A549 treated with AZD2906 at 1 μM for 4 hours (cell line): Measurements from ENCODE around the gene NPTXR. TPM values are rescaled to one million over a fixed set of nuclear protein-coding genes. Genes with fewer than 3 reads are reported as not detected.

Source experiments
- total RNA-seq: library from RNA; stranded (reverse); fragments of 200-300 nt; extraction: Qiagen RNA extraction; gene quantifications from 5 replicates; pipeline ENCODE4 v1.2.3, GENCODE V29; 2022

Gene NPTXR
- 7.9 to 10.1 TPM (median 8.9 TPM) in 5 replicates for total RNA-seq

DNA sequence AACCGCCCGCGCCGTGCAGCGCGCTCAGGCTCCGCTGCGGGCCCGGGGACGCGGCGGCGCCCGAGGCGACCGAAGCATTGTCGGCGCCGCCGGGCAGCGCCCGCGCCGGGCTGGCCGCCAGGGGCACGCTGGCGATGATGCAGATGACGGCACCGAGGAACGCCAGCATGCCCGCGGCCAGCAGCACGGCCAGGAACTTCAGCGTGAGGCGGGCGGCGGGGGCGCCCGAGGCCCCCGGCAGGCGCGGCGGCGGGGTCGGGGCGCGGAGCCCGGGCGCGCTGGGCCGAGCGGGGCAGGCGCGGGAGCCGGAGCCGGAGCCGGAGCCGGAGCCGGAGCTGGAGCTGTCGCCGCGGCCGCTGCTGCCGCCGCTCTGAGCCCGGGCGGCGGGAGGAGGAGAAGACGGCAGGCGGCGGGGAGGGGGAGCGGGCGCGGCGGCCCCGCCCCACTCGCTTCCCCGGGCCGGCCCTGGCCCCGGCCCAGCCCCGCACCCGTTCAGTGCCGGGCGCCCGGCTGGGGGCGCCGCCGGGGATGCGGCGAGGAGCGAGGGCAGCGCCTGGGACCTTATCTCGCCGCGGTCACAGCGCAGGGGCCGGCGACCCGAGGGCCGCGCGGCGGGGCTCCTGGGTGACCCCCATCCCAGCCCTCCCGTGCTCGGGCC, at the start of gene NPTXR:
Gene NPTXR, minus strand, starts transcription at position 372 of the 658 bp plus-strand sequence.

DNA sequence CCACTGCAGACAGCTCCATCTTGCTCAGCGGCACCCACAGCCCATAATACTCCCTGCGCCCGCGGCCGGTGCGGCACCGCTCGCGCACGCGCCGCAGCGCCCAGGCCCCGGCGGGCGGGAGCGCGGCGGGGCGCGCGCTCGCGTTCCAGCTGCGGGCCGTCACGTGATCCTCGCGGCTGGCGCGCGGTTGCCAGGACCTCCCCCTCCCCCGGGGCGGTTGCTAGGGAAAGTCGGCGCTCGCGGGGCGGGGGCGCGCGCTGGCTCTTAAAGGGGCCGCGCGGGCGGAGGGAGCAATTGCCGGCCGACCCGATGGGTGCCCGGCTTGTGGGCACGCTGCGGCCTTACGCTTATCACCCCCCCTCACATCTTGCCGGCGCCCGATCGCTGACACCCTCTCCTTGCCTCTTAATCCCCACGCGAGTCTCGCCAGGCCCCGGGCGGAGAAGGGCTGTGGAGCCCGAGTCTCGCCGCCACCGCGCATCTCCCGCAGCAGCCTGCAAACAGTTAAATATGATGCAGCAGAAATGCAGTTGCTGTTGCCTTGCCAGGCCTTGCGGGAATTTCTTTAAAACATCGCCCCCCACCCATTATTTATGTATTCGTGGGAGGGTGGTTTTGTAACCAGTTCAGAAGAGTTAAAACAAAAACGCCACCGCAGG, 28.5 kb upstream of the NPTXR start, which contains the start of gene CBX6:
Gene CBX6, minus strand, starts transcription at position 45 of the 659 bp plus-strand sequence. Its CDS starts 26 bp downstream, at position 19.

GRCh38 chr22:38793721-38794466, 49.9 kb downstream of the NPTXR start, which contains the start of gene DNAL4:
Gene DNAL4, minus strand, starts transcription at chr22:38794143. Its CDS starts 11,412 bp downstream, at chr22:38782731.

Other genes with a start within 250 kb of the NPTXR start
- gene FAM227A, start 187.6 kb downstream of the NPTXR start, total RNA-seq: 0.38 to 0.68 TPM (median 0.60 TPM) in 5 replicates
- gene CBY1, start 187.4 kb downstream of the NPTXR start, total RNA-seq: 14.8 to 17.1 TPM (median 15.5 TPM) in 5 replicates
- 57.5 to 72.6 TPM (median 68.1 TPM) in 5 replicates for gene TOMM22, start 162.1 kb downstream of the NPTXR start, total RNA-seq
- gene JOSD1, start 143.1 kb downstream of the NPTXR start, total RNA-seq: 27.8 to 32.0 TPM (median 29.0 TPM) in 5 replicates
- gene GTPBP1, start 138.1 kb downstream of the NPTXR start, total RNA-seq: 7.5 to 9.9 TPM (median 8.1 TPM) in 5 replicates
- 29.7 to 43.0 TPM (median 39.7 TPM) in 5 replicates for gene SUN2, start 88.0 kb downstream of the NPTXR start, total RNA-seq
- 7.4 to 11.1 TPM (median 10.8 TPM) in 5 replicates for gene DNAL4, start 49.9 kb downstream of the NPTXR start, total RNA-seq
- gene CBX6, start 28.2 kb upstream of the NPTXR start, total RNA-seq: 24.8 to 27.3 TPM (median 27.1 TPM) in 5 replicates
- 0.10 TPM in 1 of 5 replicates, not detected in the others for gene APOBEC3A, start 113.6 kb upstream of the NPTXR start, total RNA-seq
- 25.9 to 31.3 TPM (median 28.2 TPM) in 5 replicates for gene APOBEC3B, start 138.3 kb upstream of the NPTXR start, total RNA-seq
- gene APOBEC3C, start 170.2 kb upstream of the NPTXR start, total RNA-seq: 25.3 to 27.0 TPM (median 26.3 TPM) in 5 replicates
- gene APOBEC3D, start 177.1 kb upstream of the NPTXR start, total RNA-seq: 0.08 to 0.50 TPM (median 0.15 TPM) in 5 replicates
- gene APOBEC3F, start 196.8 kb upstream of the NPTXR start, total RNA-seq: 1.6 to 2.4 TPM (median 2.2 TPM) in 5 replicates
- 0.06 to 0.09 TPM (median 0.07 TPM) in 3 of 5 replicates, not detected in the others for gene APOBEC3G, start 233.2 kb upstream of the NPTXR start, total RNA-seq